GM03348 (cell line): ENCODE data around the gene POMT1.
"Not testable (repeated sequence)": the region's sequence is repeated elsewhere in the genome, so short reads cannot be mapped to it uniquely, and the experiment has no call there.

Experiments used
- DNase-seq: peaks from one replicate; pipeline ENCODE4 v3.0.0; 2012; ENCODE audit warnings: low spot score

POMT1 gene

GRCh38 chr9:131496844-131497405 lies 5.8 kb upstream of the POMT1 start:
- DNase-seq, result no peak

GRCh38 chr9:131499254-131499767 lies 3.4 kb upstream of the POMT1 start:
- DNase-seq, result no peak

- no peak for DNase-seq
These were observed 2.3 kb upstream of the POMT1 start for GRCh38 chr9:131500377-131500776.

DNA sequence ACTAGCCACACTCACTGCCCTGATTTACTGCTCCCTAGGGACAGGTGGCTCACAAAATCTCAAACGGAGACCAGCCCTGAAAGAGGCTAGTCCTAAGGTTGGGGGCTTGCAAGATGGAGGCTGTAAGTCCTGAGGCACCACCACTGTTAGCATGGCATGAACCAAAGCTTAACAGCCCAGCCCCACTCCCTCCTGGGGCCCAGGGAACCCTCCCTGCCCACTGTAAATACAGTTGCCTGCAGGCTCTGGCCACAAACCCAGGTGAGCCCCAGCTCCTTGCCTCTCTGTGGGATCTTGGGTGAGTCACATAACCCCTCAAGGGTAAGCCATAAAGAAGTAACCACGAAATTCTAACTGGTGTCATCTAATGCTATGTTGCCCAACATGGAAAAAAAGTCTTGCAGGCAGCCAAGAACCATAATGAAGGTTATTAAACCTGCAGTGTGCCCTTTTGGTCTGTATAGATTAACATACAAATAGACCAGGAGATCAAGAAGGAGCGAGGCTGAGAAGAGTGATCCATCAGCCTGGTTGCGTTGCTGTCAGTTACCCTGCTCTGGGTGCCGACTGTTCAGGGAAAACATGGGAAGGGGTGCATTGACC lies 1.7 kb upstream of the POMT1 start:
- DNase-seq, result peak; percentile 25

DNA sequence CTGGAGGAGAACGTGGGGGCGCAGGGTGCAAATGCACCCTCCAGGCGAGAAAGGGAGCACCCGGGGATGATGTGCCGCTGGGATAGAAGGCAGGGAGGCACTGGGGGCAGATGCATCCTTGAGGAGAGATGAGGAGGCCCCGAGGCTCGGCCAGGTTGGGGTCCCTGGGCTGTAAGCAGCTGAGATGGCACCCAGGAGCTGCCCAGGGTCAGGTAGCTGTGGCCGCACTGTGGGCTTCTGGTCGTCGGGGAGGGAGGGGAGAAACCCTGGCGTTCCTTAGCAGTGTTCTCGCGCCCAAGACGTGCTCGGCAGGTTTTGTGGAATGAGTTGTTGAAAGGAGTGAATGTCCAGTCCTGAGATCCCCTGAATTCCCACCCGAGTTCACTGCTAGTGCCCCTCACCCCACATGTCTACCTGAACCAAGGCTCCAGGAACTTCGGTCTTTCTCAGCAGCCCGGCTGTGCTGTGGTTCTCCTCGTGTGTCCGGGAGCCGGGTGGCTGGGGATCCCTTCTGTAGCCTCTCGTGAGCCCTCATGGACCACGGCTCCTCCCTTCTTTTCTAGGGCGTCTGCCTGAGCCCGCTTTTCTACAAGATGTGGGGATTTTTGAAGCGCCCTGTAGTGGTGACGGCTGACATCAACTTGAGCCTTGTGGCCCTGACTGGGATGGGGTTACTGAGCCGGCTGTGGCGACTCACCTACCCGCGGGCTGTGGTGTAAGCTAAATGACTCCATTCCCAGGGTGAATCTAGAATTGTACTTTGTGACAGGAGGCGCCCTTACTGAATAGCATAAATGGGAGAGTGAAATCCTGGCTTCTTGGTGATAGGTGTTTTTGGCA lies 1.1 kb downstream of the POMT1 start:
- DNase-seq, result peak; percentile 48

GRCh38 chr9:131505012-131505411 lies 2.3 kb downstream of the POMT1 start:
- DNase-seq, result no peak

- DNase-seq, result no peak
These were observed 8.7 kb downstream of the POMT1 start for GRCh38 chr9:131511416-131511815.

- no peak for DNase-seq
These were observed 9.2 kb downstream of the POMT1 start for GRCh38 chr9:131511880-131512279.

- no peak for DNase-seq
These were observed 10.5 kb downstream of the POMT1 start for GRCh38 chr9:131513177-131513576.

GRCh38 chr9:131515559-131516031 lies 12.9 kb downstream of the POMT1 start:
- DNase-seq, result not testable (repeated sequence)

GRCh38 chr9:131516100-131516499 lies 13.4 kb downstream of the POMT1 start:
- DNase-seq, result no peak

- no peak for DNase-seq
These were observed 14.2 kb downstream of the POMT1 start for GRCh38 chr9:131516930-131517329.

- no peak for DNase-seq
These were observed 15.1 kb downstream of the POMT1 start for GRCh38 chr9:131517761-131518190.

DNA sequence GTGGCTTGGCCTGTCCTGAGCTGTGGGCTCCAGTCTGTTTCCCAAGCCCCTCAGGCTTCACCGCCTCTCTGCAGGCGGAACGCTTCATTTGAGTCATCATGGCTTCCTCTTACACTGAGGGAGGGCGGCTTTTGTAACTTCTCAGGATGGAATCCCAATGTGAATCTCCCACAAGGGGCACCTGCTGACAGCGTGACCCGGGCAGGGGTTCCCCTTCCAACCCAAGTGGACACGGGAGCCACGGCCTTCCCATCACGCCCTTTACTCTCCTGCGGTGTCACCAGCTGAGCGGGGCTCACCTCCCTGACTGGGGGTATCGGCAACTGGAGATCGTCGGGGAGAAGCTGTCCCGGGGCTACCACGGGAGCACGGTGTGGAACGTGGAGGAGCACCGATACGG lies 15.8 kb downstream of the POMT1 start:
- DNase-seq, result no peak

DNA sequence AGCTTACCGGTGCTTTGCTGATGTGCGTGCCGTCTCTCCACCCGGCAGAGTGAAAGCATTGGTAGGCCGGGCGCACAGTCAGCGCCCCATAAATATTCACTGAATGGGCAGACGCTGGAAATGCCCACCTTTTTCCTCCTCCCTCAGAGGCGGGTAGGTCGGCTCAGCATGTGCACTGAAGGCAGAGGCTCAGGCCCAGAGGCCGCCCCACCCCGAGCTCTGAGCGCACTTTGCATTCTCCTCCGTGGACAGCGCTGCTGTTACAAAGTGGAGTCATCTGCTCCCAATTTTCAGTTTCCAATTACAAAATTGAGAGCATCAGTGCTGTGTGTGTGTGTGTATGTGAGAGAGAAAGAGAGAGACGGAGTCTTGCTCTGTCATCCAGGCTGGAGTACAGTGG lies 17.8 kb downstream of the POMT1 start:
- no peak for DNase-seq

DNA sequence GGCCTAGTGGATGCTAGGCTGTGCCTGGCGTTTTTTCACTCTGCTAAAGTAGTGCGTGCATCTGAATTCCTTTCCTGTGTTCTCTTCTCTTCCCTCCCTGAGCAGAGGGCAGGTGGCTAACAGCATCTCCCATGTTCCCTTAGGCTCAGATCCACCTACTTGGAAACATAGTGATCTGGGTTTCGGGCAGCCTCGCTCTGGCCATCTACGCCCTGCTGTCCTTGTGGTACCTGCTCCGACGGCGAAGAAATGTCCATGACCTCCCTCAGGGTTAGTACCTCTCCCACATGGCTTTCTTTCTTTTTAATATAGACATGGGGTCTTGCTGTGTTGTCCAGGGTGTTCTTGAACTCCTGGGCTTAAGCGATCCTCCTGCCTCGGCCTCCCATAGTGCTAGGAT lies 18.5 kb downstream of the POMT1 start:
- DNase-seq, result no peak

GRCh38 chr9:131521822-131522221 lies 19.1 kb downstream of the POMT1 start:
- DNase-seq, result no peak

DNA sequence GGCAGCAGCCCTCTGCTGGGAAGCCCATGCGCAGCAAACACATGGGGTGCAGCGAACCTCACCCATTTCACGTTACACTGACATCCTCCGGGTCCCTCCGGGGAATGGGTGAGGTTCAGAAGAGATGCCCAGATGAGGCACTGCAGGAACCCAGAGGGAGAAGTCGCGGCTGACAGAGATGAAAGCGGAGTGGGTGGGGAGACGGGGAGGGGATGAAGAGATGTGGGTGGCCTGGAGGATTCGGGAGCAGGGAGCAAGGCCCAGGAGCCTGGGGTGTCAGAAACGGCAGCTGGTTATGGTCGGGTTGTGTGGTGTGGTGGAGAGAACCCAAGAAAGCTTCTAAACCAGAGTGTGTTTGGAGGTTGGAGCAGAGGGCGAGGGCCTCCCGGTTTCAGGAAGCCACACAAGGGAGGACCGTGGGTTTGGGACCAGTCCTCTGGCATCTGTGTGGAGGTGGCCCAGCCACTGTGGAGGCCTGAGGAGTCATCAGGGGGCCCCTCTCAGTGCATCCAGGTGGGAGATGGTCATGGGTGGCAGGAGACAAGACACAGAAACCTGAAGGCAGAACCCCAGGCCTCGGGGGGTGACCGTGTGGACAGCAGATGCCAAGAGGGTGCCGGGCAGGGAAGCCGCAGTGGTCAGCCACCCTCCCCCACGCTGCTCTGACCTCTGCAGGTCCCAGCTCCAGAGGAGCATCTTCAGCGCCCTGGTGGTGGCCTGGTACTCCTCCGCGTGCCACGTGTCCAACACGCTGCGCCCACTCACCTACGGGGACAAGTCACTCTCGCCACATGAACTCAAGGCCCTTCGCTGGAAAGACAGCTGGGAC lies 19.8 kb downstream of the POMT1 start:
- DNase-seq, result no peak

DNA sequence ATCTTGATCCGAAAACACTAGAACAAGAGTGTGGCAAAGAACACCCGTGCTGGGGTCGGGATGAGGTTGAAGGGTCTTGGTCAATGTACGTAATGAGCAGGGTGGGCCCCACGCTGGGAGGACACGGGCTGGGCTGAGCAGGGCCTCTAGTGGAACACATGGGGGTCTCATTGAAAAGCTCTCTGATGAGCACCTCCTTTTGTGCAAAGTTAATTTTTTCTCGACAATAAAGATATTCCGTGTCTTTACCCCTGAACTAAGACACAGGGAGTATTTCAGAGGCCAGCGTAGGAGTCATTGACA lies 20.3 kb downstream of the POMT1 start:
- no peak for DNase-seq

DNA sequence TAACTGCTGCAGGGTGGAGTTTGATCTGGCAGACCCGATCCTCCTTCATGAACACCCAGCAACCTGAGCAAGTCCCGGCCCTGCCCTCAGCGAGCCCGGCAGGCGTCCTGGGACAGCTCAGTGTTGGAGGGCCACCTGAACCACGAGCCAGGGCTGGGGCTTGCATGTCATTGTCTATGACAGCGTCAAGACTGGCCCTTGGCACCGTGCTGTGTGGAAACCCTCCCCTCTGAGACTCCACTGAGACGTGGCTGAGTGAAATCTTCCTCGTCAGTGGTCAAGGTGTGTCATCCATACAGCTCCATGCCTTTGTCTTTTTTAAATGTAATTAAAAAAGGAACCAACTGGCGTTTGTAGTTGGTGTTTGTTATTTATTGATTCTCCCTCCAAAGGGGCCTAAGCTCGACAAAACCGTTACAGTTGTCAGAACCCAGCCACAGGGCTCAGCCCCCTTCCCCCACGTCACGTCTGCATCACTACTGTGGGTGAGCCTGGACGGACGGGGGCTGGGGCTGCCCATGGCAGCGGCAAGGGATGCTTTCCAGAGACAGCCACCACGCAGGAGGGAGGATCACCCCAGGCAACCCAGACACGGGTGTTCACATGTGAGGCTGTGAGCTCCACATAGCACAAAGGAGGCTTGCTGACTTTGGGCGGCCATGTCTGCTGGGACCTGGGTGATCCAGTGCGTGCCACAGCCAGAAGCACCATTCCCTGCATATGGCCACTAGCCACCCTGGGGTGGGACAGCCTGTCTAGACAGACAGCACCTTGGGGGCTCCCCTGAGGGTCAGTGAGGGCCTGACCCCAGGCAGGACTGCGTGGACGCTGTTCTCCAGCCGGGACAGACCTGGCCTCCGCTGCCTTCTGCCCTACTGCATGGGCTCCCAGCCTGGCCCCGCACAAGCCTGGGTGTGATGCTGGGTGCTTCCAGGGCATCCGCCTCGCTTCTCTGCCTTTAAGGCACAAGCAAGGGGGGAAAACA lies 21.0 kb downstream of the POMT1 start:
- no peak for DNase-seq

- no peak for DNase-seq
These were observed 22.1 kb downstream of the POMT1 start for GRCh38 chr9:131524665-131525315.
